CD8-positive, alpha-beta memory T cell (primary cell): ENCODE data around the gene SPG11. TPM values are rescaled to one million over a fixed set of nuclear protein-coding genes. Genes with fewer than 3 reads are reported as not detected.

Experiments
- CTCF ChIA-PET: fragments of 350-600 bp; sonication (Branson Sonifier 250); formaldehyde crosslinking; loops from one replicate; lab custom pipeline; 2021; ENCODE audit warnings: antibody characterized with exemption; lab: Charles Lee
- POLR2A ChIA-PET: fragments of 350-600 bp; sonication (Branson Sonifier 250); formaldehyde crosslinking; loops from one replicate; lab custom pipeline; 2021; ENCODE audit warnings: antibody characterized with exemption; lab: Charles Lee
- DNase-seq, 5 donors: peaks; one replicate each; pipeline versions ENCODE4 v3.0.0 to v3.0.0-alpha.2; 2020 to 2022; ENCODE audit warnings: mixed read lengths in 1 of 5
- H3K27ac ChIP-seq: one replicate; pipeline ENCODE4 v1.7.0; 2013; ENCODE audit warnings: low read depth, mild to moderate bottlenecking, low read length, moderate library complexity
- H3K27me3 ChIP-seq: 2 replicates; pipeline ENCODE4 v1.7.0; 2013; ENCODE audit warnings: low read length, mild to moderate bottlenecking; ENCODE audit not compliant: insufficient read depth, poor library complexity, severe bottlenecking
- H3K36me3 ChIP-seq: 2 replicates; pipeline ENCODE4 v1.7.0; 2013; ENCODE audit warnings: mild to moderate bottlenecking, low read length, moderate library complexity; ENCODE audit not compliant: insufficient read depth
- H3K4me1 ChIP-seq: 2 replicates; pipeline ENCODE4 v1.7.0; 2013; ENCODE audit warnings: mild to moderate bottlenecking, low read length, moderate library complexity; ENCODE audit not compliant: insufficient read depth
- H3K4me3 ChIP-seq: 2 replicates; pipeline ENCODE4 v1.7.0; 2013; ENCODE audit warnings: mild to moderate bottlenecking, low read length
- H3K9me3 ChIP-seq: 2 replicates; pipeline ENCODE4 v1.7.0; 2013; ENCODE audit warnings: mild to moderate bottlenecking, low read length
- H3K27ac Mint-ChIP-seq, 8 donors: one replicate each; pipeline ENCODE4 v1.8.0; 2020 to 2021; ENCODE audit warnings: mixed read lengths in 8 of 8, mild to moderate bottlenecking in 6 of 8, inconsistent platforms in 3 of 8, moderate library complexity in 3 of 8
- H3K27me3 Mint-ChIP-seq, 2 donors: one replicate each; pipeline ENCODE4 v1.8.0; 2020 to 2021; ENCODE audit warnings: mixed read lengths in 2 of 2, mild to moderate bottlenecking in 1 of 2, moderate library complexity in 1 of 2
- H3K36me3 Mint-ChIP-seq, 3 donors: one replicate each; pipeline ENCODE4 v1.8.0; 2020 to 2021; ENCODE audit warnings: mixed read lengths in 3 of 3, inconsistent platforms in 1 of 3, mild to moderate bottlenecking in 1 of 3
- H3K4me1 Mint-ChIP-seq, 3 donors: one replicate each; pipeline ENCODE4 v1.8.0; 2020 to 2021; ENCODE audit warnings: mixed read lengths in 3 of 3, inconsistent platforms in 1 of 3, mild to moderate bottlenecking in 1 of 3
- H3K4me3 Mint-ChIP-seq, 7 donors: one replicate each; pipeline ENCODE4 v1.8.0; 2020 to 2021; ENCODE audit warnings: mixed read lengths in 7 of 7, mild to moderate bottlenecking in 6 of 7, moderate library complexity in 4 of 7, inconsistent platforms in 2 of 7
- H3K9me3 Mint-ChIP-seq, 5 donors: one replicate each; pipeline ENCODE4 v1.8.0; 2020 to 2022; ENCODE audit warnings: mixed read lengths in 5 of 5, mild to moderate bottlenecking in 3 of 5, moderate library complexity in 2 of 5, inconsistent platforms in 1 of 5
- polyA plus RNA-seq: library from polyadenylated mRNA; unstranded; fragments of 300-500 nt; fragmentation: Illumina TruSeq; gene quantifications from one replicate; pipeline ENCODE4 v1.2.3, GENCODE V29; 2021
- total RNA-seq, 2 experiments: library from RNA; stranded (reverse); gene quantifications; one replicate each; pipeline ENCODE4 v1.2.3, GENCODE V29; 2021

SPG11 gene
- total and polyA plus RNA-seq, 3 experiments from 2014 or later: 32.0 to 62.1 (median 60.8) TPM

- Histone ChIP-seq H3K4me3 (no peak overlapping the region), H3K27me3 (no peaks in the 10 kb centered on the region), H3K36me3 (peaks cover 7% of the 10 kb centered on the region), H3K9me3 (no peaks in the 10 kb centered on the region), H3K4me1 (no peaks in the 10 kb centered on the region), H3K27ac (no peak overlapping the region)
- H3K27me3 Mint-ChIP-seq: no peaks in the 10 kb centered on the region
- no peak overlapping the region for H3K4me3 Mint-ChIP-seq
- POLR2A ChIA-PET: no interaction called here
- peaks cover 0 to 68% (median 8%) of the 10 kb centered on the region in 3 donors for H3K36me3 Mint-ChIP-seq
- CTCF ChIA-PET: no interaction called here
- H3K9me3 Mint-ChIP-seq: no peaks in the 10 kb centered on the region
- no peak for DNase-seq
- peaks cover 2 to 7% (median 7%) of the 10 kb centered on the region in 3 donors for H3K4me1 Mint-ChIP-seq
- H3K27ac Mint-ChIP-seq: peak overlapping the region in 1 of 8 donors; percentile 61
Measured at GRCh38 chr15:44519537-44519936, 143.9 kb downstream of the SPG11 start.

GRCh38 chr15:44516436-44516835 is 147.0 kb downstream of the SPG11 start:
- Histone ChIP-seq H3K9me3 (no peaks in the 10 kb centered on the region), H3K4me1 (no peaks in the 10 kb centered on the region), H3K36me3 (peaks cover 10% of the 10 kb centered on the region), H3K27me3 (no peaks in the 10 kb centered on the region), H3K4me3 (no peak overlapping the region), H3K27ac (no peak overlapping the region)
- Mint-ChIP-seq H3K9me3 (no peaks in the 10 kb centered on the region), H3K36me3 (peaks cover 0 to 53% (median 8%) of the 10 kb centered on the region in 3 donors), H3K4me1 (peaks cover 2 to 7% (median 7%) of the 10 kb centered on the region in 3 donors), H3K4me3 (no peak overlapping the region), H3K27ac (peak overlapping the region in 1 of 8 donors; percentile 50), H3K27me3 (no peaks in the 10 kb centered on the region)
- no peak for DNase-seq
- CTCF ChIA-PET: no interaction called here
- POLR2A ChIA-PET: no interaction called here

Other genes with a start within 250 kb of the SPG11 start
- gene CTDSPL2, start 236.0 kb downstream of the SPG11 start, total RNA-seq: 10 to 100 TPM; 63.0 to 69.8 TPM
- 42.4 TPM for gene CTDSPL2, start 236.0 kb downstream of the SPG11 start, polyA plus RNA-seq
- 100 to 1,000 TPM; 167 to 186 TPM for gene EIF3J, start 126.5 kb downstream of the SPG11 start, total RNA-seq
- gene EIF3J, start 126.5 kb downstream of the SPG11 start, polyA plus RNA-seq: 24.9 TPM
- gene PATL2, start 47.7 kb upstream of the SPG11 start, total RNA-seq: 1 to 10 TPM; 7.7 to 9.1 TPM
- 19.8 TPM for gene PATL2, start 47.7 kb upstream of the SPG11 start, polyA plus RNA-seq
- gene B2M, start 47.9 kb upstream of the SPG11 start, total RNA-seq: 1,000 to 10,000 TPM; 4,597 to 4,837 TPM
- 38,920 TPM for gene B2M, start 47.9 kb upstream of the SPG11 start, polyA plus RNA-seq
- 10 to 100 TPM; 70.8 to 73.8 TPM for gene TRIM69, start 72.9 kb upstream of the SPG11 start, total RNA-seq
- 37.0 TPM for gene TRIM69, start 72.9 kb upstream of the SPG11 start, polyA plus RNA-seq